HFF-Myc (cell line): ENCODE data around the gene WWOX.

ENCODE experiments used
- DNase-seq: peaks from one replicate; pipeline ENCODE4 v3.0.0-alpha.2; 2011; ENCODE audit warnings: low read depth; ENCODE audit errors: extremely low read depth
- H3K4me3 ChIP-seq: replicated peaks from 2 replicates; pipeline ENCODE4 v1.5.1; 2011; ENCODE audit warnings: low read depth, mild to moderate bottlenecking, control low read depth, low read length
- TF ChIP-seq, protein P1 (sequence below): IDR thresholded peaks from 2 replicates; pipeline ENCODE4 v1.5.1; 2012; ENCODE audit warnings: mild to moderate bottlenecking, low read depth, low read length, control low read depth; ENCODE audit errors: missing control alignments

The WWOX gene

DNA sequence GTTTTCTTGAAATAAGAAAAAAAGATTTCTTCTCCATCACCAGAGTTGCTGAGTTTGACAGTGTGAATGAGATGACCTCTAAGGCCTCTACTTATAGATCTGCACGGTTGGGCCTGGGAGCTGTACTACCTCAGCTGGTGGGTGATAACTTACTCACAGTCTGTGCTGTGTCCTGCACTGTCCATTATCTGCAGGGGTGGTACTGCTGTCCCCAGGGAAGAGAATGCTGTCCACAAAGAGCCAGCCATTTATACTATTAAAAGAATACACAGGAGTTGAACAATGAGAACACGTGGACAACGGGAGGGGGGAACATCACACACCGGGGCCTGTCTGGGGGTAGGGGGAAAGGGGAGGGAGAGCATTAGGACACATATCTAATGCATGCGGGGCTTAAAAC lies 655.3 kb downstream of the WWOX start:
- TF ChIP-seq, protein P1, sequence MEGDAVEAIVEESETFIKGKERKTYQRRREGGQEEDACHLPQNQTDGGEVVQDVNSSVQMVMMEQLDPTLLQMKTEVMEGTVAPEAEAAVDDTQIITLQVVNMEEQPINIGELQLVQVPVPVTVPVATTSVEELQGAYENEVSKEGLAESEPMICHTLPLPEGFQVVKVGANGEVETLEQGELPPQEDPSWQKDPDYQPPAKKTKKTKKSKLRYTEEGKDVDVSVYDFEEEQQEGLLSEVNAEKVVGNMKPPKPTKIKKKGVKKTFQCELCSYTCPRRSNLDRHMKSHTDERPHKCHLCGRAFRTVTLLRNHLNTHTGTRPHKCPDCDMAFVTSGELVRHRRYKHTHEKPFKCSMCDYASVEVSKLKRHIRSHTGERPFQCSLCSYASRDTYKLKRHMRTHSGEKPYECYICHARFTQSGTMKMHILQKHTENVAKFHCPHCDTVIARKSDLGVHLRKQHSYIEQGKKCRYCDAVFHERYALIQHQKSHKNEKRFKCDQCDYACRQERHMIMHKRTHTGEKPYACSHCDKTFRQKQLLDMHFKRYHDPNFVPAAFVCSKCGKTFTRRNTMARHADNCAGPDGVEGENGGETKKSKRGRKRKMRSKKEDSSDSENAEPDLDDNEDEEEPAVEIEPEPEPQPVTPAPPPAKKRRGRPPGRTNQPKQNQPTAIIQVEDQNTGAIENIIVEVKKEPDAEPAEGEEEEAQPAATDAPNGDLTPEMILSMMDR = no peak
- H3K4me3 ChIP-seq = no peak overlapping the region
- no peak for DNase-seq

DNA sequence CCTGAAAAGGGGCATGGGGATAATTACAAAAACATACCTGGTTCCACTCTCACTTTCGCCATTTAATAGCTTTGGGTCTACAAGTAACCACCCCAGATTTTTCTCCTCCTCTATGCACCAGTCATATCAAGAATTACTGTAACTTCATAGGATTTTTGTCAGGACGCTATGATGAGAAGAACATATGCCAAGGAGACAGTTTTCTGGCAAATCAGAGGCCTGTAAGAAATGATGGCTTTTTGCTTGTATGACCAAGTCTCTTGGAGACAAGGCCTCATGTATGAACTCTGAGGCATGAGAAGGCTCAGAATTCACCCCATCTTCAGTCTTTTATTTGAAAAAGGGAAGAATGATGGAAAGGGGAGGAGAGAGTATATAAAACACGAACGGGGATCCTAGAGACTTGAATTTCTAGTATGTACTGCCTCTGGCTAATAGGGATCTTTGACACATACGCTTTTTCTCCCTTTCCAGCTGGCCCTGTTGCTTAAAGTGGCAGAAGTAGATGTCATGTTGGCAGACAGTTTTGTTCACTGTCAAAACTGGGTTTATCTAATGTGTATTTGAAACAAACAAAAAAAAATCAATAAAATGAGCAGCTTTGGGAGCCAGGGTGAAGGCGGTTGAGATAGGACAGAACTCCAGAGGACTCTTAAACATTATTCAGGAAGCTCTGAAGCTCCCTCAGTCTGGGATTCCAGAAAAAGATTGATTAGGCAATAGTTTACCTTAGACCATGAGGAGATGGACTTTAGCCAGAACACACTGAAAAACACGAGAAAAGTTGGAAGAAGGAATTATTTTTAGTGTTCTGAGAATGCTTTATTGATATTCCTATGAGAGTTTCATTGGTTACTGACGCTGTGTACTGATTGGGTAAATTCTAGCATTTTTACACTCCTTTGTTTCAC lies 656.6 kb downstream of the WWOX start:
- no peak overlapping the region for H3K4me3 ChIP-seq
- DNase-seq = no peak
- TF ChIP-seq, protein P1 = no peak

- H3K4me3 ChIP-seq = no peak overlapping the region
- TF ChIP-seq, protein P1 = no peak
- no peak for DNase-seq
These were observed 660.1 kb downstream of the WWOX start for GRCh38 chr16:78759596-78759995.

- DNase-seq = no peak
- no peak overlapping the region for H3K4me3 ChIP-seq
- TF ChIP-seq, protein P1 = no peak
These were observed 661.2 kb downstream of the WWOX start for GRCh38 chr16:78760611-78761010.

GRCh38 chr16:78761427-78761826 lies 662.0 kb downstream of the WWOX start:
- DNase-seq = no peak
- TF ChIP-seq, protein P1 = no peak
- H3K4me3 ChIP-seq = no peak overlapping the region

DNA sequence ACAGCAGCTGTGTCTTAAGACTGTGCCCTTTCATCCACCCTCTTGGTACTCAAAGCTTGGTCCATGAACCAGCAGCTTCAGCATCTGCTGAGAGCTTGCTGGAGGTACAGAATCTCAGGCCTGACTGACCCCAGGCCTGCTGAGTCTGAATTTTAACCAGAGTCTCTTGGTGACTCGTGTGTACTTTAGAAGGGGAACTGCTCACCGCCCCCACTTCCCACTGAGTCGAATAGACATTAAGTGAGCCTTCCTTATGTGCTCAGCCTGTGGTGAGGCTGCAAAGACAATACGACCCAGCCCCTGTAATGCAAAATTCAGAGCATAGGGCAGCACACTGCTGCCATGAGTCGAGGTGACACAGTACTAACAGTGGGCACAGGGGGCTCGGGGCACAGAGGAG lies 662.8 kb downstream of the WWOX start:
- H3K4me3 ChIP-seq = no peak overlapping the region
- TF ChIP-seq, protein P1 = no peak
- DNase-seq = no peak

DNA sequence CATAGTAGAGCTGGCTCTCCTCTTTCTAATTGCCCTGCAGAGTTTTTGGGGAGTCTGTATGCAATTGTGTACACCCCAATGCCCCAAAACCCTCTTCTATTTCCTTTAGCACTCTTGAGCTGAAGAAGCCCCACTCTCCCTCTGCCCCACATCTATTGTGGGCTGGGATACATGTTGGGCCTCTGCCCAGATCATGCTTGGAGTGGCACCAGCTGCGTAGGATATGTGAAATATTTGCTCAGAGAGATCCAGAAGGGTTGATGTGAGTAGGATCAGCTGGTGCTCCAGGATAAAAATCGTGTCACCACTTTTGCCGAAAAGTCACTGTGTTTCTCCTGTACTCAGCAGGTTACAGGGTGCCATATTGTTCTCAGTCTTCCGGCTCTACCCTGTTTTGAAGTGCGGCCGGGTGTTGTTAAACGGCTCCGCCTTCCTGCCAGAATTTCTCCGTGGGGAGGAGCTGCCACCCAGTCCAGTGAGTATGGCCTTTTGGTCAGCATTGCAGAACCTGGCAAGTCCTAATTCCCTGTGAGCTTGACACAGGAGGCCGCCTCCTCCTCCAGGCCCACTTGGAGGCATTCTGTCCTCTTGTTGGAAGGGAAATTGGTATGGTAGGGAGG lies 664.5 kb downstream of the WWOX start:
- no peak overlapping the region for H3K4me3 ChIP-seq
- no peak for DNase-seq
- TF ChIP-seq, protein P1 = no peak
